ENCODE data around the gene LRP10.

LRP10 gene

GRCh38 chr14:22865424-22866405 is 5.8 kb upstream of the LRP10 start:
- no peak for DNase-seq (ENCODE audit: low read depth, low spot score)

- no peak for DNase-seq (ENCODE audit: low read depth, low spot score)
Measured at GRCh38 chr14:22866874-22867273, 4.7 kb upstream of the LRP10 start.

- no peak for DNase-seq (ENCODE audit: low read depth, low spot score)
Measured at GRCh38 chr14:22870811-22871223, 723 bp upstream of the LRP10 start.

GRCh38 chr14:22872033-22872832 is 693 bp downstream of the LRP10 start:
- DNase-seq (ENCODE audit: low read depth, low spot score): no peak

- no peak for DNase-seq (ENCODE audit: low read depth, low spot score)
Measured at GRCh38 chr14:22872833-22873520, 1.4 kb downstream of the LRP10 start.

- no peak for DNase-seq (ENCODE audit: low read depth, low spot score)
Measured at GRCh38 chr14:22875003-22875747, 3.6 kb downstream of the LRP10 start.

- DNase-seq (ENCODE audit: low read depth, low spot score): no peak
Measured at GRCh38 chr14:22875748-22876319, 4.3 kb downstream of the LRP10 start.

GRCh38 chr14:22877000-22877501 is 5.5 kb downstream of the LRP10 start:
- DNase-seq (ENCODE audit: low read depth, low spot score): no peak

GRCh38 chr14:22878271-22879246 is 7.0 kb downstream of the LRP10 start:
- DNase-seq (ENCODE audit: low read depth, low spot score): no peak

- DNase-seq (ENCODE audit: low read depth, low spot score): no peak
Measured at GRCh38 chr14:22882064-22882463, 10.5 kb downstream of the LRP10 start.

GRCh38 chr14:22882529-22883172 is 11.1 kb downstream of the LRP10 start:
- DNase-seq (ENCODE audit: low read depth, low spot score): no peak

- DNase-seq (ENCODE audit: low read depth, low spot score): no peak
Measured at GRCh38 chr14:22883173-22883976, 11.8 kb downstream of the LRP10 start, which contains the start of gene REM2. Gene REM2 (plus strand): TSS chr14:22883222. CDS start chr14:22883288, 66 bp downstream.

- no peak for DNase-seq (ENCODE audit: low read depth, low spot score)
Measured at GRCh38 chr14:22884076-22884737, 12.7 kb downstream of the LRP10 start.

GRCh38 chr14:22884738-22885523 is 13.4 kb downstream of the LRP10 start:
- no peak for DNase-seq (ENCODE audit: low read depth, low spot score)

- DNase-seq (ENCODE audit: low read depth, low spot score): no peak
Measured at GRCh38 chr14:22885975-22886374, 14.4 kb downstream of the LRP10 start.

GRCh38 chr14:22886500-22887259 is 15.1 kb downstream of the LRP10 start:
- no peak for DNase-seq (ENCODE audit: low read depth, low spot score)
